Brain pericyte (primary cell): Measurements from ENCODE around the gene NAA38.
"Not testable (repeated sequence)": the region's sequence is repeated elsewhere in the genome, so short reads cannot be mapped to it uniquely, and the experiment has no call there.

Source experiments
- DNase-seq: peaks from one replicate; pipeline ENCODE4 v3.0.0-alpha.2; 2012; ENCODE audit warnings: low read depth, low spot score

Gene NAA38

GRCh38 chr17:7824021-7824924 lies 33.1 kb downstream of the NAA38 start:
- no peak for DNase-seq

- DNase-seq, result no peak
Measured at GRCh38 chr17:7823581-7824001, 33.8 kb downstream of the NAA38 start.

GRCh38 chr17:7822126-7822525 lies 35.2 kb downstream of the NAA38 start:
- no peak for DNase-seq

GRCh38 chr17:7820231-7820630 lies 37.1 kb downstream of the NAA38 start:
- no peak for DNase-seq

DNA sequence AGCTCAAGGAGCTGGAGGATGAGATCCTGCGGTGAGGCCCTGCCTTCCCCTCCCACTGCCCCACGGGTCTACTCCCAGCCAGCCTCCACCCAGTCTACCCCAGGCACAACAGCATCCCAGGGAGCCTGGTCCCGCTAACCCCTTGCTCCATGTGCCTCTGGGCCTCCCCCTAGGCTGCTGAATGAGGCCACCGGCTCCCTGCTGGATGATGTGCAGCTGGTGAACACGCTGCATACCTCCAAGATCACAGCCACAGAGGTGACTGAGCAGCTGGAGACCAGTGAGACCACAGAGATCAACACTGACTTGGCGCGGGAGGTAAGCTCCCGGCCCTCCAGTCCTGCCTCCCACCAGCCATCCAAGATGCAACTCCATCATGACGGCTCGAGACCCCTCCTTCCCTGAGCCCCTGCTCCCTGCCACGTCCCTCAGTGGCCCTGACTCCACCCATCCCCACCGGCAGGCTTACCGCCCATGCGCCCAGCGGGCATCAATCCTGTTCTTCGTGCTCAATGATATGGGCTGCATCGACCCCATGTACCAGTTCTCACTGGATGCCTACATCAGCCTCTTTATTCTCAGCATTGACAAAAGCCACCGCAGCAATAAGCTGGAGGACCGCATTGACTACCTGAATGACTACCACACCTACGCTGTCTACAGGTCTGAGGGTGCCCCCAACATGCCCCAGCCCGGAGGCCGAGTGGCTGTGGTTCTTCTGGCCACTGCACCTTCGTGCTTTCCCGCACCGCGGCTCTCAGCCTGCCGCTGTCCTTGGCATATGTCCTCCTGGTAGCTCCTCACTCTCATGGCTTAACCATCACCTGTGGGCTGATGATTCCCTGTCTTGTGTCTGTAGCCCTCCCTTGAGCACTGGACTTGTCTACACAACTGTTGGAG lies 38.4 kb downstream of the NAA38 start:
- no peak for DNase-seq

DNA sequence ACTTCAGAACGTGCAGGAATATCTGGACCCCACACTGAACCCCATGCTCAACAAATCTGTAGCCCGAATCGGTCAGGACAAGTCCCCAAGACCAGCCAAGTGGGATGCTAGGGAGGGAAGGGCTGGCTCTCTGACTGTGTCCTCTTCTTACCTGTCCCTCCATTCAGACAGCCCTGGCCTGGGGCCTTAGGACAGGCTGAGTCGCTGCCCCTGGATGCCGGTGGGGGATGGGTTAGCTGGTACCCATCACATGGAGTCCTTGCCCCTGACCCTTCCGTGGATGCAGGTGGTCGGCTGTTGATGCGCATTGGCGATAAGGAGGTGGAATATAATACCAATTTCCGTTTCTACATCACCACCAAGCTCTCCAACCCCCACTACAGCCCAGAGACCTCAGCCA lies 39.3 kb downstream of the NAA38 start:
- no peak for DNase-seq

GRCh38 chr17:7817643-7817964 lies 39.8 kb downstream of the NAA38 start:
- no peak for DNase-seq

- no peak for DNase-seq
Measured at GRCh38 chr17:7816926-7817642, 40.3 kb downstream of the NAA38 start.

DNA sequence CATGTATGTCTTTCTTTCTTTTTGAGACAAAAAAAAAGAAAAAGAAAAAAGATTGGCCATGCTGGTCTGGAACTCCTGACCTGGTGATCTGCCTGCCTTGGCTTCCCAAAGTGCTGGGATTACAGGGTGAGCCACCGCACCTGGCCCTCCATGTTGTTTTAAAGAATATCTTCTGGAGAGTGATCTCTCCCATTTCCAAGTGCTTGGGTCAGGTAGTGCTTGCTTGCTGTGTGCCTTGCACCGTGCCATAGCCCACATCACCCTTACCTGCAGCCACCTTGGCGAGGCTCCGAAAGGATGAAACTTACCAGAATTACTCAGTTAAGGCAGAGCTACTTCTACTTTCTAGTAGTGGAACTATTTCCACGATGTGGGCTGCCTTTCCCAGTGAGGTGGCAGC lies 42.4 kb downstream of the NAA38 start:
- no peak for DNase-seq

- DNase-seq, result no peak
Measured at GRCh38 chr17:7811251-7811650, 46.1 kb downstream of the NAA38 start.

GRCh38 chr17:7809791-7810343 lies 47.5 kb downstream of the NAA38 start:
- not testable (repeated sequence) for DNase-seq

GRCh38 chr17:7809086-7809790 lies 48.1 kb downstream of the NAA38 start:
- no peak for DNase-seq

DNA sequence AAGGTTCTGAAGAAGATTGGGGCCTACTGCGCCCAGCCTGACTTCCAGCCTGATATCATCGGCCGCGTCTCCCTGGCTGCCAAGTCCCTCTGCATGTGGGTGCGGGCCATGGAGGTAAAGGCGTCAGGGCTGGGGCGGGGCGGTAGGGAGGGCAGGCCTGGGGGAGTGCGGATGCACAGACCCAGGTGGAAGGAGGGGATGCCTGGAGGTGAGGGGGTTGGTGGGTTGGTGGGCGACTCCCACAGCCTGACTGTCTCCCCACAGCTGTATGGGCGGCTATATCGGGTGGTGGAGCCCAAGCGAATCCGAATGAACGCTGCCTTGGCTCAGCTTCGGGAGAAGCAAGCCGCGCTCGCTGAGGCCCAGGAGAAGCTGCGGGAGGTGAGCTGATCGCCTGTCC lies 50.2 kb downstream of the NAA38 start:
- no peak for DNase-seq
